A673 (cell line): ENCODE data around the gene SMIM15. TPM values are rescaled to one million over a fixed set of nuclear protein-coding genes. Genes with fewer than 3 reads are reported as not detected.
"Not testable (repeated sequence)": the region's sequence is repeated elsewhere in the genome, so short reads cannot be mapped to it uniquely, and the experiment has no call there.

Experiments
- BruUV-seq: library from RNA; stranded (reverse); fragments of 400-500 nt; replicated peaks from 2 replicates; lab custom pipeline; 2021; lab: Mats Ljungman, UMichigan
- CTCF ChIA-PET: fragments of 300-600 bp; sonication (Branson Sonifier 250); formaldehyde crosslinking; loops from one replicate; lab custom pipeline; 2022; ENCODE audit warnings: antibody characterized with exemption; lab: Charles Lee
- POLR2A ChIA-PET: fragments of 300-600 bp; sonication (Branson Sonifier 250); formaldehyde crosslinking; loops from one replicate; lab custom pipeline; 2022; ENCODE audit warnings: antibody characterized with exemption; ENCODE audit not compliant: low non-redundant PET; lab: Charles Lee
- DNase-seq: peaks from one replicate; pipeline ENCODE4 v3.0.0-alpha.2; 2015; ENCODE audit warnings: low spot score
- H3K27ac ChIP-seq: fragments of 200-600 bp; sonication (generic); 2 replicates; pipeline ENCODE4 v1.5.1; 2016; ENCODE audit warnings: mixed run types, low read depth, mild to moderate bottlenecking, mixed read lengths, antibody characterized with exemption, low read length; ENCODE audit not compliant: poor library complexity, severe bottlenecking
- H3K27me3 ChIP-seq: fragments of 200-600 bp; sonication (generic); replicated peaks from 2 replicates; pipeline ENCODE4 v1.6.1; 2017; ENCODE audit warnings: mixed run types, low read depth, mild to moderate bottlenecking, mixed read lengths, antibody characterized with exemption, low read length; ENCODE audit not compliant: insufficient read depth, poor library complexity
- H3K36me3 ChIP-seq: fragments of 200-600 bp; sonication (generic); 2 replicates; pipeline ENCODE4 v1.6.1; 2016; ENCODE audit warnings: mixed run types, mild to moderate bottlenecking, mixed read lengths, antibody characterized with exemption, low read length; ENCODE audit not compliant: insufficient read depth, poor library complexity, severe bottlenecking
- H3K4me1 ChIP-seq: fragments of 200-600 bp; sonication (generic); 2 replicates; pipeline ENCODE4 v1.6.1; 2017; ENCODE audit warnings: mixed run types, mild to moderate bottlenecking, mixed read lengths, antibody characterized with exemption, low read length; ENCODE audit not compliant: insufficient read depth, poor library complexity, severe bottlenecking
- H3K4me3 ChIP-seq: fragments of 200-600 bp; sonication (generic); 2 replicates; pipeline ENCODE4 v1.5.1; 2016; ENCODE audit warnings: low read depth, mixed run types, mild to moderate bottlenecking, mixed read lengths, low read length; ENCODE audit not compliant: poor library complexity, severe bottlenecking
- H3K9me3 ChIP-seq: fragments of 200-600 bp; sonication (generic); 2 replicates; pipeline ENCODE4 v1.6.1; 2016; ENCODE audit warnings: mixed run types, low read depth, mild to moderate bottlenecking, mixed read lengths, antibody characterized with exemption, low read length; ENCODE audit not compliant: poor library complexity, severe bottlenecking
- EZH2 ChIP-seq: fragments of 200-600 bp; sonication (generic); IDR thresholded peaks from 2 replicates; pipeline ENCODE4 v1.6.1; 2017; ENCODE audit warnings: borderline replicate concordance, low read depth, mild to moderate bottlenecking, mixed read lengths, antibody characterized with exemption, low read length; ENCODE audit not compliant: poor library complexity, severe bottlenecking
- intact Hi-C: fragments of 100-400 bp; cut with micrococcal nuclease; formaldehyde crosslinking; loops from one replicate; pipeline ENCODE4 v1.10.0; 2022; ENCODE audit not compliant: unreplicated experiment
- total RNA-seq: library from RNA; stranded (reverse); gene quantifications from 2 replicates; pipeline ENCODE4 v1.2.3, GENCODE V29; 2021
- TF ChIP-seq, protein P1 (sequence below): fragments of 300-800, 200-600 bp; sonication (generic); conservative IDR thresholded peaks from 2 replicates; pipeline ENCODE4 v1.5.1; 2017; ENCODE audit warnings: low read depth, mild to moderate bottlenecking, antibody characterized with exemption, low read length, moderate library complexity, mixed read lengths

Gene SMIM15
- total RNA-seq, 1 experiment from 2014 or later, result 93.5 TPM

DNA sequence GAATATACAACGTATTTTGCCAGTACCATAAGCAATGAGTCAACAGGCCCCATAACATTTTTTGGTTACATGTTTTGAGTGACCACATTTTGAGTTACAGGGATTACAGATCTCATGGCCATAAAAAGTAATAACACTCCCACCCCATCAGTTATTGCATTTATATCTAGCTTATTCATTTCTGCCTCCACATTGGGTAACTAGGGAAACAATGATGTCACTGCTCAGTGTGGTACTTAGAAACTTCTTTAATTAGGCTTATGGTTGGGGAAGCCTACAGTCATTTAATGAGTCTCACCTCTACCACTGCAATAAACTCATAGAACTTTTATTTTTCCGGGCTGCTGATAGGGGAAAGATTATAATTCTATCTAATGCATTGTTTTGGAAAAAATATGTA lies 39.9 kb upstream of the SMIM15 start:
- TF ChIP-seq, protein P1, sequence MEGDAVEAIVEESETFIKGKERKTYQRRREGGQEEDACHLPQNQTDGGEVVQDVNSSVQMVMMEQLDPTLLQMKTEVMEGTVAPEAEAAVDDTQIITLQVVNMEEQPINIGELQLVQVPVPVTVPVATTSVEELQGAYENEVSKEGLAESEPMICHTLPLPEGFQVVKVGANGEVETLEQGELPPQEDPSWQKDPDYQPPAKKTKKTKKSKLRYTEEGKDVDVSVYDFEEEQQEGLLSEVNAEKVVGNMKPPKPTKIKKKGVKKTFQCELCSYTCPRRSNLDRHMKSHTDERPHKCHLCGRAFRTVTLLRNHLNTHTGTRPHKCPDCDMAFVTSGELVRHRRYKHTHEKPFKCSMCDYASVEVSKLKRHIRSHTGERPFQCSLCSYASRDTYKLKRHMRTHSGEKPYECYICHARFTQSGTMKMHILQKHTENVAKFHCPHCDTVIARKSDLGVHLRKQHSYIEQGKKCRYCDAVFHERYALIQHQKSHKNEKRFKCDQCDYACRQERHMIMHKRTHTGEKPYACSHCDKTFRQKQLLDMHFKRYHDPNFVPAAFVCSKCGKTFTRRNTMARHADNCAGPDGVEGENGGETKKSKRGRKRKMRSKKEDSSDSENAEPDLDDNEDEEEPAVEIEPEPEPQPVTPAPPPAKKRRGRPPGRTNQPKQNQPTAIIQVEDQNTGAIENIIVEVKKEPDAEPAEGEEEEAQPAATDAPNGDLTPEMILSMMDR, result no peak
- no peak for TF ChIP-seq EZH2
- H3K4me1 ChIP-seq, result no peaks in the 10 kb centered on the region
- DNase-seq, result no peak
- H3K27ac ChIP-seq, result no peak overlapping the region
- no peak overlapping the region for H3K4me3 ChIP-seq
- POLR2A ChIA-PET, result no interaction called here
- no peaks in the 10 kb centered on the region for H3K36me3 ChIP-seq
- H3K9me3 ChIP-seq, result no peaks in the 10 kb centered on the region
- CTCF ChIA-PET, result no interaction called here
- intact Hi-C loops, result no loop called here
- no peaks in the 10 kb centered on the region for H3K27me3 ChIP-seq
- no TSS peak for BruUV-seq

DNA sequence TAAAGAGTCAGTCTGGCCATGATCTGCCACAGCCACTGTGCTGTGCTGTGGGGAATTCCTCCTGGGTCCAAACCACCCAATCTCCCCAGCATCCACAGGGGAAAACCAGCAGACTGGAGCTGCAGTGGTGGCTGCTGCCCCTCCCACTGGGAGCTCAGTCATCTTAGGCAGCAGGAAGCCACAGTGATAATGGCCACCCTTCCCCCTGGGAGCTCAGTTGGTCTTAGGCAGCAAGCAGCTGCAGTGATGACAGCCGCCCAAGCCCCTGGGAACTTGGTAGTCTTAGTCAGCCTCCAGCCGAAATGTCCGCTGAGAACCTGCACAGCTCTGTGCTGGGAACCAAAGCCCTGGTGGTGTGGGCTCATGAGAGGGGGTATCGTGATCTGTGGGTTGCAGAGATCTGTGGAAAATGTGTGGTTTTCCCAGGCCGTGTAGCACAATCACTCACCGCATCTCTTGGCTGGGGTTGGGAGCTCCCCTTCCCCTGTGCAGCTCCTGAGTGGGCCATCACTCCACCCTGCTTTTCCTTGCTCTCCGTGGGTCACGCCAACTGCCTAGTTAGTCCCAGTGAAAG lies 38.4 kb upstream of the SMIM15 start:
- no TSS peak for BruUV-seq
- no peaks in the 10 kb centered on the region for H3K9me3 ChIP-seq
- no peak overlapping the region for H3K27ac ChIP-seq
- H3K4me1 ChIP-seq, result no peaks in the 10 kb centered on the region
- ChIA-PET CTCF (no interaction called here), POLR2A (no interaction called here)
- H3K36me3 ChIP-seq, result no peaks in the 10 kb centered on the region
- no peaks in the 10 kb centered on the region for H3K27me3 ChIP-seq
- no peak overlapping the region for H3K4me3 ChIP-seq
- no peak for TF ChIP-seq EZH2
- TF ChIP-seq, protein P1, result no peak
- intact Hi-C loops, result no loop called here
- DNase-seq, result peak; percentile 40

DNA sequence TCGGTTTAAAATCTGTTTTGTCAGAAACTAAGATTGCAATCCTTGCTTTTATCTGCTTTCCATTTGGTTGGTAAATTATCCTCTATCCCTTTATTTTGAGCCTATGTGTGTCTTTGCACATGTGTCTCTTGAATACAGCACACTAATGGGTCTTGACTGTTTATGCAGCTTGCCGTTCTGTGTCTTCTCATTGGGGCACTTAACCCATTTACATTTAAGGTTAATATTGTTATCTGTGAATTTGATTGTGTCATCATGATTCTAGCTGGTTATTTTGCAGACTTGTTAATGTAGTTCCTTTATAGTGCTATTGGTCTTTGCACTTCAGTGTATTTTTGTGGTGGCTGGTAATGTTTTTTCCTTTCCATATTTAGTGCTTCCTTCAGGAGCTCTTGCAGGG lies 36.3 kb upstream of the SMIM15 start:
- TF ChIP-seq EZH2, result no peak
- TF ChIP-seq, protein P1, result no peak
- no peaks in the 10 kb centered on the region for H3K27me3 ChIP-seq
- ChIA-PET POLR2A (no interaction called here), CTCF (no interaction called here)
- DNase-seq, result no peak
- no peaks in the 10 kb centered on the region for H3K4me1 ChIP-seq
- no peak overlapping the region for H3K27ac ChIP-seq
- no peaks in the 10 kb centered on the region for H3K36me3 ChIP-seq
- no peaks in the 10 kb centered on the region for H3K9me3 ChIP-seq
- intact Hi-C loops, result no loop called here
- H3K4me3 ChIP-seq, result no peak overlapping the region
- no TSS peak for BruUV-seq

DNA sequence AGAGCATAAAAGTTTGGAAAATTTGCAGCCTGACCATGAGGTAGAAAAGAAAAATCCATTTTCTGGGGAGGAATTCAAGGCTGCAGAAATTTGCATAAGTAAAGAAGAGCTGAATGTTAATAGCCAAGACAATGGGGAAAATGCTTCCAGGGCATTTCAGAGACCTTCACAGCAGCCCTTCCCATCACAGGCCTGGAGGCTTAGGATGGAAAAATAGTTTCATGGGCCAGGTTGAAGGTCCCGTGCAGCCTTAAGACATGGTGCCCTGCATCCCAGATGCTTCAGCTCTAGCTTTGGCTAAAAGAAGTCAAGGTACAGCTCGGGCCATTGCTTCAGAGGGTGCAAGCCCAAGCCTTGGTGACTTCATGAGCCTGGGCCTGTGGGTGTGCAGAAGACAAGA lies 25.6 kb upstream of the SMIM15 start:
- DNase-seq, H3K27me3 ChIP-seq, CTCF ChIA-PET, H3K4me3 ChIP-seq, intact Hi-C loops, BruUV-seq, POLR2A ChIA-PET, H3K36me3 ChIP-seq, H3K27ac ChIP-seq, H3K9me3 ChIP-seq, H3K4me1 ChIP-seq: not testable (repeated sequence)

DNA sequence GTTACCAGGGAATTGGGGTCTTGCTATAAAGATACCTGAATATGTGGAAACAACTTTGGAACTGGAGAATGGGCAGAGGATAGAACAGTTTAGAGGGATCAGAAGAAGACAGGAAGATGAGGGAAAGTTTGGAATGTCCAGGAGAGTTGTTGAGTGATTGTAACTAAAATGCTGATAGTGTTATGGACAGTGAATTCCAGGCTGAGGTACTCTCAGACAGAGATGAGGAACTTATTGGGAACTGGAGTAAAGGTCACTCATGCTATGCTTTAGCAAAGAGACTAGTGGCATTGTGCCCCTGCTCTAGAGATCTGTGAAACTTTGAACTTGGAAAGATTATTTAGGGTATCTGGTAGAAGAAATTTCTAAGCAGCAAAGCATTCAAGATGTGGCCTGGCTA lies 25.1 kb upstream of the SMIM15 start:
- BruUV-seq, H3K9me3 ChIP-seq, intact Hi-C loops, H3K4me1 ChIP-seq, H3K36me3 ChIP-seq, DNase-seq, POLR2A ChIA-PET, H3K27me3 ChIP-seq, H3K27ac ChIP-seq, CTCF ChIA-PET, H3K4me3 ChIP-seq: not testable (repeated sequence)
